ENCODE results near the gene UNC5B.

DNA sequence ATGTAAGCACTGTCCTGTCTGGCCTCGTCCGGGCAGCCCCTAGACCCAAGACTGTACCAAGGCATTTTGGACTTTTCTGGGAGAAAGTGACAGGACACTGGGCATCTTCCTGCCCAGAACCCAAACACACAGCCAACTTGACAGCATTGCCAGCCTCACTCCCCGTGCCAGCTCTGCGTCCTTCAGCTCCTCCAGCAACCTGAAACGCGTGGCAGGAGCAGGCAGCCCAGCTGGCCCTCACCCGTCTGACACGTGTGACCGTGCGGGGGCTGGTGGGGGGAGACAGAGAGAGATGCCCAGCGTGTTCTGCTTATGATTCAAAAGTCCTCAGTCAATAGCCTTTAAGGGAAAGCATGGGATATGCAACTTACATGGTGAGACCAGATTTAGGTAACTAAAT is 56.4 kb downstream of the UNC5B start:
- TF ChIP-seq, protein P1, sequence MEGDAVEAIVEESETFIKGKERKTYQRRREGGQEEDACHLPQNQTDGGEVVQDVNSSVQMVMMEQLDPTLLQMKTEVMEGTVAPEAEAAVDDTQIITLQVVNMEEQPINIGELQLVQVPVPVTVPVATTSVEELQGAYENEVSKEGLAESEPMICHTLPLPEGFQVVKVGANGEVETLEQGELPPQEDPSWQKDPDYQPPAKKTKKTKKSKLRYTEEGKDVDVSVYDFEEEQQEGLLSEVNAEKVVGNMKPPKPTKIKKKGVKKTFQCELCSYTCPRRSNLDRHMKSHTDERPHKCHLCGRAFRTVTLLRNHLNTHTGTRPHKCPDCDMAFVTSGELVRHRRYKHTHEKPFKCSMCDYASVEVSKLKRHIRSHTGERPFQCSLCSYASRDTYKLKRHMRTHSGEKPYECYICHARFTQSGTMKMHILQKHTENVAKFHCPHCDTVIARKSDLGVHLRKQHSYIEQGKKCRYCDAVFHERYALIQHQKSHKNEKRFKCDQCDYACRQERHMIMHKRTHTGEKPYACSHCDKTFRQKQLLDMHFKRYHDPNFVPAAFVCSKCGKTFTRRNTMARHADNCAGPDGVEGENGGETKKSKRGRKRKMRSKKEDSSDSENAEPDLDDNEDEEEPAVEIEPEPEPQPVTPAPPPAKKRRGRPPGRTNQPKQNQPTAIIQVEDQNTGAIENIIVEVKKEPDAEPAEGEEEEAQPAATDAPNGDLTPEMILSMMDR (conservative IDR thresholded peaks at IDR 0.05 in 1 of 2, IDR thresholded peaks at IDR 0.05 in 1 of 2; ENCODE audit: low read depth in 1 of 2, low read length in 2 of 2) = no peak
- no peak for TF ChIP-seq EZH2 (IDR thresholded peaks at IDR 0.05; ENCODE audit: low read length, missing control alignments)

Data from fibroblast of lung (primary cell).